ENCODE measurements around the gene PRPS1.

- no peak for TF ChIP-seq GATA3 (IDR thresholded peaks at IDR 0.05; ENCODE audit: low read depth, low read length)
- no peak for TF ChIP-seq GATA2 (IDR thresholded peaks at IDR 0.05; ENCODE audit: low read depth, low read length)
These were observed 50.8 kb downstream of the PRPS1 start for GRCh38 chrX:107678957-107679740.

Data from SH-SY5Y (cell line).